Activated T-helper 1 cell treated with Interleukin-2 at 50 U/mL for 16 hours (primary cell): Measurements from ENCODE around the gene RAB17.
"Not testable (repeated sequence)": the region's sequence is repeated elsewhere in the genome, so short reads cannot be mapped to it uniquely, and the experiment has no call there.

ENCODE experiments used
- DNase-seq: peaks from one replicate; pipeline ENCODE4 v3.0.0-alpha.2; 2020; ENCODE audit warnings: low read depth

RAB17 gene

DNA sequence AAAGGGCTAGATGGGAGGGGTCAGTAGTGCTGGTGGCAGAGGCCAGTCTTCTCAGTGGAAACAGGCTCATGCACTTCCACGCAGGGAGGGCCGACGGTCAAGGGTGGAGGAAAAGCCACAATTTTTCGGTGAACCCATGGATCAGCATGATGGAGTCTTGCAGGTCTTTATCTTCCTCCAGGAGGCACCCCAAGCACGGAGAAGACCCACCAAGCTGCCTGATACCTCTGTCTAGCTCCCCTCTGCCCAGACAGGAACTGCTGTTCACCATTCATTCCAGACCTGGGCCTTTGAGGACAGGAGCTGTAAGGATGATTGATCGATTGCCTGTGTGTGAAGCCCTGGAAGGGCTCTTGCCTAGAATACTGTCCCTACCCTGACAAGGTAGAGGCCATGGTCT is 34.0 kb upstream of the RAB17 start:
- no peak for DNase-seq

DNA sequence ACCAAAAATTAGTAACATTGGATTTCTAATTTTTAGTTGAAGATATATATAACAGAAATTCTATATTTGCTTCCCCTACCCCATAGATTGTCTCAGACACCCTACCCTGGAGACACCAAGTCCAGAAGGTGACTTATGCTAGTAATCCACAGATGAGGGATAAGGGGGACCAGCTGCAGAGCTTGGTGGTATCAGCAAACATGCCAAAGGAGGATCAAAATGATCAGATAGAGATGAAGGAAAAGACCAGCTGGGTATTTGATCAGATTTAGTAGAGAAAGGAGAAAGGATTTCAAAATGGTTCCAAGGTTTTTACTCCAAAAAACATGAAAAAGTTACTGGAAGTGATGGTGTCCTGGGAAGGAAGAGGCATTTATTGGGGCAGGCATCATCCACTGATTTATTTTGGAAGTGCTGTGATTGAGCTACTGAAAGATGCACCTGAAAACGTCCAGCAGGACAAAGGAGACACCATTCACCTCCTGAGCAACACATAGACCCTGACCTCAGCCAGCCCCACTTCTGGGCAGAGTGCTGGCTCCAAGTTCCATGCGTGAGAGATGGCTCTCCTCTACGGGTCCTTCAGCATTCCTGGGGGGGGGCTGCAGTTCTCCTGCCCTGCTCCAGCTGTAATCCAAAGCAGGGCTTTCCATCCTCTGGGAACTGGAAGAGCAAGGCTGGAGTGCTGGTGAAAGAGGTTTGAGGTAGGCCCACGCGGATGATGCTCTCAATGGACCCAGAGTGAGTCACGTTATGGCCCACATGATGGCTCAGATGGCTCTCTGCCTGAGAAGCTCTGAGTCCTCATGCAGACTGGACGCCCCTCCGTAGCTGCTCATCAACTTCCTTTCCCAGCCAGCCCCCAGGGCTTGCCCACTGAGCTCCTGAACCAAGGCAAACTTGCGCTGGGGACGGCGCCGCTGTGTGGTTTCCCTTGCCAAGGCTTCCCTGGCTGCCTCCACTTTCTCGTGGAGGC is 33.2 kb upstream of the RAB17 start:
- no peak for DNase-seq

DNA sequence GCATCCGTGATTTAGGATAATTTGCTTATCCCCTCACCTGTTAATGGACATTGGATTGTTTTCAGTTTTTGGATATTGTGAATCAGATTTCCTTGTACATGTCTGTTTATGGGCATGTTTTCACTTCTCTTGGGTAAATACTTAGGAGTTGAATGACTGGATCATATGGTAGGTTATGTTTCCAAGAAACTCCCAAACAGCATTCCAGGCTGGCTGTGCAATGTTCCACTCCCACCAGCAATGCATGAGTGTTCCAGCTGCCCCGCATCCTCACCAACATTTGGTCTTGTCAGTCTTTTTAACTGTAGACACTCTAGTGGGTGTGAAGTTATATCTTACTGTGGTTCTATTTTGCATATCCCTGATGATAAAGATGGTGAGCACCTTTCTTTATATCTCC is 27.9 kb upstream of the RAB17 start:
- DNase-seq, result no peak

DNA sequence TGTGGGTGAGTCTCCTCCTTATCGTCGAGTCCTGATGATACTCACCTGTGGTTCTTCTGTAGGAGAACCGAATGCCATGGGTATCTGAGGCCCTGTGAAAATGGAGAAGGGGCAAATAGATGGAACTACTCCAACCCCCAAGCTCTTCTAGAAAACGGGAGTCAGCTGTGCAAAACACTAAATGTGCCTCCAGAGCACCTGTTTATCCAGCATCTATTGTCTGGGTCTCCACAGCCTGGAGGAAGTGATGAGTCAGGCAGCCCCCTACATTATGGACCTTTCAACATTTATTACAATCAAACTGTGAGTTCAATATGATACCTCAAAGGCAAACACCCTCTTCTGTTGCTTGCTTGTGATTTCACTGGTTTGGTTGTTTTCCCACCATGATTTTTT is 27.1 kb upstream of the RAB17 start:
- DNase-seq, result no peak

DNA sequence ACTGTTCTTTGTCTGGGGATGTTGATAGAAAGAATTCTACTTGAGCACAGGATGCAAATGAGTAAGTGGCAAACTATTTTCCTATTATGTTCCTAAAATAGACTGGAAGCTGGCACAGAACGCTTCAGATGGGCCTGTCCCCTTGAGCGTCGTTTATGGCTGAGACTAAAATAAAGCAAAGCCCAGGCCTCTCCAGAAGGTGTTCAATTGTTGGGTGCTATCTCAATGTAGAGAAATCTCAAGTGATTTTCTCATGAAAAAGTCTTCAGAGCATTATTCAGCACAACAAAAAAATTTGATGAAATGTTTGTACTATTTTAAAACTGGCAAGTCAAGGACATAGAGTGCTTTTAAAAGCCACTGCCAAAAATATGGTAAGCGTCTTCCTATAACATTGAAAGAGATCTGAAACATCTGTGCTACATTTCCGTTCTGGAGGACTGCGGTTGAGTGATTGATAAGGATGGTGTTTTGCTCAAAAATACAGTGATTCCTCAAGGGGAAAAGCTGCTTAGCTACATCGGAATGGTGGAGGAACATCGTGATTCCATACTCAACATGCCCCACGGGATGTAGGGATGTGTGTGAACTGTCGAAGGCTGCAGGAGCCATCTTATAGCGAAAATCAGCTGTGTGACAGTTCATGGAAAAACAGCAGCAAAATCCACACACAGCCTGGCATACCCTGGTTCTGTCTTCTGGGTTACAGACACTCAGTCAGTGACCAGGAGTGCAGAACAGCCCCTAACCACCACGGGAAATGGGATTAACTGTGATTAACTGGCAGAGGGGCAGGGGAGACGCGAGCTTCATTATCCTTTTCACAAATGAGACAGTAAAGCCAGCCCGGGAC is 26.4 kb upstream of the RAB17 start:
- no peak for DNase-seq

DNA sequence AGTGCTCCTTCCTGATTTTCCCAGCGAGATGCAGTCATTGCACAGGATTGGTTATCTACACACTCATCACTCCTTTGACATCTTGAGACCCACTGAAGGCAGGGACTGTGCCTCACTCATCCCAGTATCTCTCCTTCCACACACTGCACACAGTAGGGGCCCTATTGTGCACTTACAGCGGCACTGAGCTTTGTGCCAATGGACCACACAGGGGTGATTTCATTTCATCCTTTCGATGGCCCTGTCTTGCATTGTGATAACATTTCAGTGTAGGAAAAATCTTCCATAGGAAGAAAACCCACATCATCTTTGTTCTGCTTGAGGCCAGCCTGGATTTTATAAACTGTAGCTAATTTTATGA is 25.8 kb upstream of the RAB17 start:
- no peak for DNase-seq

DNA sequence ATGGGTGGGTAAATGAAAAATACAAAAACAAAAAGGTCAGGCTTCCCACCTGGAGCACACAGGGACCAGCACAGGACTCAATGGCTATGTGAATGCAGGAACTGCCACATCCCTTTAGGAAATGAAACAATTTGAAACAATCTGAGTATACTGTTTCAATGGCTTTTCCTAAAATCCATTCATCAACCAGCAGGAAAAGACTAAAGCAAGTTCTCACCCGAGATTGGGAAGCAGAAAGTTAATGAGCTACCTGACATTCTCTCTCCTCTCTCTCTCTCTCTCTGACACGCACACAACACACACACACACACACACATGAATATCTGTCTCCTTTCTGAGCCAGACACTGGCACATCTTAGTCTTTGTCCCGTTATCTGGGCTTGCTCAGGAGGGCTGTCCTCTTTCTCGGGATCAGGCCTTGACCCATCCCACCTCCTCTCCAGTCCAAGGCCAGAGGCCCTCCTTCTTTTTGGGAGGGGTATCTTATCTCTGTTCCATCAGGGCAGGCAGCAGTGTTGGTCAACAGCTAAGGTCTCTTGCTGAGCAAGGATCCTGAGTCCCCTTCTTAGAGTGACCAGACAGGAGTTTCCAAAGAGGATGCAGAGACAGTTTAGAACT is 25.2 kb upstream of the RAB17 start:
- no peak for DNase-seq

DNA sequence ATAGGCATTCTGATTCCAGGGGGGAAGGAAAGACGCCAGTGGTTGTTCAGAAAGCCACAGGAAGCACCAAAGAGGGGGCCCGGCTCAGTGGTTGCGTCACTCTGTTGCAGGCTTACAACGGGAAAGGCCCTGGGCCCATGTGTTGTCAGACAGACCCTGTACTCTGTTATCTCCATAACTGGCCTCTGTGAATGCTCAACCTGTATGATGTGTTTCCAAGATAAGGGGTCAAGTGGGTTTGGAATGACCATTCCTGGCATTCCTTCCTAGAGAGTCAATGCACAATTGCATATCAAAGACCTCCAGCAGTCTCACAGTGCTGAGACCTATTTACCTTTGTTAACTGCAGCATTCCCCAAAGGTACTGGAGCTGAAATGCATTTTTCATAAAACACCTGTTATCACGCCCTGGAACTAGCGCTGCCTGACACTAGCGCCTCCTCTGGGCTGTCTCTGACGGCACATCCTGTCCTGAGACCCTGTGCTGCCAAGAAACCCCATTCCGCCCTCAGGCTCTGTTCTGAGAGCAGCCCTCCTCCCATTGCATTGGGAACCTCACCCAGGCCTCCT is 23.7 kb upstream of the RAB17 start:
- no peak for DNase-seq

DNA sequence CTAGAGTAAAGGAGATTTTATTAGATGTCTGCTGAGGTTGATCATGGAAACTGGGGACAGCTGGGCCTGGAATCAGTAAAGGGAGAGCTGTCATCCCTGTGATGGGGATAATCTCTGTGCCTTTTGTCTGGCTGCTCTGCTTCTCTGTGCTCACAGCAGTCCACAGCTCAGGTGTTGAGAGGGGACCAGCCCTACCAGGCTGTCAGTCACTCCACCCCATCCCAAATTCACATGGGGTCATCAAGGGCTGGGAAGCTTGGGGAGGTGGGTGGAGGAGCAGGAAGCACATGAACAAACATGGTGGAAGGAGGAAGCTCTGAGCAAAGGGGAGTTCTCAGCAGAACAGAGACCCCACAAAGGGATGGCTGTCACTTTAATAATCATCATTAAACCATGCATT is 23.1 kb upstream of the RAB17 start:
- no peak for DNase-seq

DNA sequence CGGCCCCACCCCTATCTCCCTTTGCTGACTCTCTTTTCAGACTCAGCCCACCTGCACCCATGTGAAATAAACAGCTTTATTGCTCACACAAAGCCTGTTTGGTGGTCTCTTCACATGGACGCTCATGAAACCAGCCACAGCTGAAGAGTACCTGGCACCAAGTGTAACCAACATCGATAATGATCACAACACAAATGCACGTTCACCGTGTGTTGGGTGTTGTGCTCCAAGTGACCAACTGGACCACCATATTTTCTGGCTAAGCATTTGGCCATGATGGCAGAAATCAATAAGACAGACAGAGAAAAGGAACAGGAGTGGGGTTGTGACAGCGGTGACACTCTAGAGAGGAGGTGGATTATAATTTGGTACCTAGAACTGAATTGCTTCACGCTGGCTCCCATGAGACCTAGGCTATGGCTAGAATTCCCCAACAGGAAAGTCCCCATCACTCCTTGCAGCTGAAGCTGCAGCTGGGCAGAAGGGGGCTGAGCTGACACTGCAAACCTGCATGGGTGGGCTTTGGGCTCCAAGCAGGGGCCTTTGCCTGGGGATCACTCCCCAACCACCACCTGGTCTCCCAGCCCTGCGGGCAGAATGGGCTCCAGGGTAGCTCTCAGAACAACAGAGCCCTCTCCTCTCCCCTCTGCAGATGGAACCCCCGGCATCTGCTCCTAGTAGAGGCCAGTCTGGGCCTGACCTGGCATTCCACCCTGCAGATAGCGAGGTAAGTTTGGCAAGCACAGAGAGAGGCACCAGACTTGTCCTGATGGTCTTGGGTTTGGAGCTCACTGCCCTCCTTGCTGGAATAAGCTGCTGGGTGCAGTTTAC is 22.2 kb upstream of the RAB17 start:
- DNase-seq, result no peak

DNA sequence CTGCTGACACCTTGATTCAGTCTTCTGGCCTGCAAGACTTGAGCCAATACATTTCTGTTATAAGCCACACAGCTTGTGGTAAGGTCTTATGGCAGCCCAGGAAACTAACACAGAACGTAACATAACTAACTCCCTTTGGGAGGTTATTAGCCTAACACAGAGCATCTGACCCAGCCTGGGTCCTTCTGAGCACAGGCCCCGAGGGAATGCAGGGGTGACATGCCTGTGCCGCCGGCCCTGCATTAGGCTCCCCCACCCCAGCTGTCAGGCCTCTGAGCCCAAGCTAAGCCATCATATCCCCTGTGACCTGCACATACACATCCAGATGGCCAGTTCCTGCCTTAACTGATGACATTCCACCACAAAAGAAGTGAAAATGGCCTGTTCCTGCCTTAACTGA is 16.0 kb upstream of the RAB17 start:
- DNase-seq, result not testable (repeated sequence)

DNA sequence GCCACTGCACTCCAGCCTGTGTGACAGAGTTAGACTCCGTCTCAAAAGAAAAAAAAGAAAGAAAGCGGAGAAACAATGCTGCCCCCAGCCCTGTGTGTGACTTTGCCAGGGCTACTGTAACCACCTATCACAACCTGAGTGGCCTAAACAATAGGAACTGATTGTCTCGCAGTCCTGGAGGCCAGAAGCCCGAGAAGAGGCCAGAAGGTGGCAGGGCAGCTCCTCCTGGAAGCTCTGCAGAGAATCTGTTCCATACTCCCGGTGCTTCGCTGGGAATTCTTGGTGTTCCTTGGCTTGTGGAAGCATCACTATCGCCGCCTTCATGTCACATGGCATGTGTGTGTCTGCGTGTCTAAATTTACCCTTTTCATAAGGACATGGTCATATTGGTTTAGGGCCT is 14.4 kb upstream of the RAB17 start:
- no peak for DNase-seq

DNA sequence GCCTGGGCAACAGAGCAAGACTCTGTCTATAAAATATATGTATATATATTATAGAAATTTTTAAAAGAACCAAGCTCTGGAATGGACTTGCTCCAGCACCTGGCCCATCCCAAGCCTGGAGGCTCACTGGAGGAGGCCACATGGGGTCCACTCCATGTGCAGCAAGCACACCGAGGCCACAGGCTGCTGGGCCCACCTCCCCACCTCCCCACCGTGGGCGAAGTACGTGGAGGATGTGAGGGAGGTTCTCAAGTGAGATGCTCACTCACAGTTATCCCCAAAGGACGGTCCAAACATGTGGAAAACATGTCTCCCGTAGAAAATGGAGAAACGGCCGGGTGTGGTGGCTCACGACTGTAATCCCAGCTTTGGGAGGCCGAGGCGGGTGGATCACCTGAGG is 13.9 kb upstream of the RAB17 start:
- no peak for DNase-seq

DNA sequence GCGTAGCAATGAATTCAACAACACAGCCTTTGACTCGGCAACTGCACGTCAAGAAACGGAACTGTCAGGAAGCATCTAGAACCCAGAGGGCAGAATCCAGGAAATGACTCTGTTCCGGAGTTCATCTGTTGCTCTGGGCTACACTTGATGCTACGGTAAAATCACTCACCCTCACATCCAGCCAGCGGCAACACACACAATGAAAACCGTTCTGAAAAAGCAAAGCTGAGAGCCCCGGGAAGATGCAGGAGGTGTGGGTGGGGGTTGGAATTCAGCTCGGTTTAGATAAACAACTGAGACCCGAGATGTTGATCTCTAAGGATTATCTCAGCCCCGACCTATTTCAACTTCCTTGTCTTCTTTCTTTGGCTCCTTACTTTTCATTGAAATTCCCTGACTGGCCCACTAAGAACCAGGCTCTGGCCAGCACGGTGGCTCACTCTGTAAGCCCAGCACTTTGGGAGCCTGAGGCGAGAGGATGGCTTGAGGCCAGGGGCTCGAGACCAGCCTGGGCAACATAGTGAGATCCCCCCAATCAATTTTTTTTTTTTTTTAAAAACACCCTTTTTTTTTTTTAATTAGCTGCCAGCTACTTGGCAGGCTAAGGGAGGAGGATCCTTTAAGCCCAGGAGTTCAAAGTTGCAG is 13.3 kb upstream of the RAB17 start:
- peak; percentile 23 for DNase-seq

DNA sequence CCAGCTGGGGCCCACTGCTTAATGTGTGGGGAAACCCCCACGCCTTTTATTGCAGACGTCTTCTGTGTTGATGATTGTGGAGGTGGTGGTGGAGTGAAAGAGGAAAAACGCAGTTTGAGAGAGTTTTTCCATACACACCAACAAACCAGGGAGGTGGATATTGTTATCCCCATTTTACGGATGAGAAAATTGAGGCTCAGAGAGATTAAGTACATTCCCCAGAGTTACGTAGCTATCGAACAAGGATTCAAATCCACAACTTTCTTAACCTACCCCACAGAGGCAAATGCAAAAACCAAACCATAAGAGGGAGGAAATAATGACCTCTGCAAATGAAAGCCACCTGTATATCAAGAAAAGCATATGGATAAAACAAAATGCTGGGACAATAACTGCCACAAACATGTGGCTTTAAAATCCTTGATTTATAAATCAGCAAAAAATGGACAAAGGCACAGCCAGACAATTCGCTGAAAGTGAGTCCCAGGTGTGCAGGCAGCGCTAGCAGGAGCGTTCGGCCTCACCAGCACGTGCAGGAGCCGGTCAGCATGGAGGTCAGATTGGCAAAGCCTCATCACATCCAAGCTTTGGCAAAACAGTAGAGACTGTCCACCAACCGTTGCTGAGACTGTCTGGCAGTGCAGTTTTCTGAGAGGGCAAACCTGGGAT is 12.6 kb upstream of the RAB17 start:
- no peak for DNase-seq

DNA sequence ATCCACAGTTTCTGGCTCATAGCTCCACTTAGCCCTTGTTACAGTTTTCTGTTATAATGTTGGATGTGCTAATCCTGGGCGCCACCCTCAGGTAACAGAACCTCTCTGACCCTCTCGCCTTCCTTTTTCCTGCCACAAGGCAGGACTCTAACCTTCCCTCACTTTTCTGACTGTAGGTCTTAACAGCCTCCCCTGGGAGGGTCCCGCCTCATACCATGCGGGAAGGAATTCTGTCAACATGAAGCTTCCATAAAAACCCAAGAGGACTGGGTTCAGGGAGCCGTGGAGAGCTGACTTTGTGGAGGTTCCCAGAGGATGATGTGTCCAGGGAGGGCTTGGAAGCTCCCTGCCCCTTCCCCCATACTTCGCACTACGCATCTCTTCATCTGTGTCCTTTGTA is 11.9 kb upstream of the RAB17 start:
- DNase-seq, result no peak

DNA sequence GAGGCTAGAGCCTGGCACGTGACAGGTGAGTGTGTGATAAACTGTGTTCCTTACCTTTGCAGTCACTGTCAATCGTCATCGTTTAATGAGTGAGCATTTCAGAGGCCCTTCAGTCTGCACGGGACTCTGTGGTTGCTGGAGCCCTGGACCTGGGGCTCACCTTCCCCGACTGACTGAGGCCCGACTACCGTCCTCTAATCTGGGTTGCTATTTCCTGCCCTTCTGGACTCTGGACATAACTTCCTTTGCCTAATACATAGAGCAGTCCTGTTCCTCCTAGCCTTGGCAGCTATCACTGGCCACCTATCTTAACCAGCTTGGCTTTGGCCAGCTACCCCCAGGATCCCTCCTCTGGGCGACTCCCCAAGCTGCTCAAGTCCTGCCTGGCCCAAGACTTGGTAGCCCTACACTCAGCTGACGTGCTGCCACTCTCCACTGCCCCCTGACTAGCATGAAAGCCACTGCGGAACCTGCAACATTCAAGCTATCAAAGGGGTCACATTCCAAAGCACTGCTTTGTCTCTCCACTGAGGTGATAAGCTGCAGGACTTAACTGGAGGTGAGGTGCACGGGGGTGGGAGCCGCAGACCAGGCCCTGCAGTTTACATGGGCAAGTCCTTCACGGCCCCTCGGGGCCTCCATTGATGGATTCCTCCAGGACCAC is 11.1 kb upstream of the RAB17 start:
- no peak for DNase-seq

DNA sequence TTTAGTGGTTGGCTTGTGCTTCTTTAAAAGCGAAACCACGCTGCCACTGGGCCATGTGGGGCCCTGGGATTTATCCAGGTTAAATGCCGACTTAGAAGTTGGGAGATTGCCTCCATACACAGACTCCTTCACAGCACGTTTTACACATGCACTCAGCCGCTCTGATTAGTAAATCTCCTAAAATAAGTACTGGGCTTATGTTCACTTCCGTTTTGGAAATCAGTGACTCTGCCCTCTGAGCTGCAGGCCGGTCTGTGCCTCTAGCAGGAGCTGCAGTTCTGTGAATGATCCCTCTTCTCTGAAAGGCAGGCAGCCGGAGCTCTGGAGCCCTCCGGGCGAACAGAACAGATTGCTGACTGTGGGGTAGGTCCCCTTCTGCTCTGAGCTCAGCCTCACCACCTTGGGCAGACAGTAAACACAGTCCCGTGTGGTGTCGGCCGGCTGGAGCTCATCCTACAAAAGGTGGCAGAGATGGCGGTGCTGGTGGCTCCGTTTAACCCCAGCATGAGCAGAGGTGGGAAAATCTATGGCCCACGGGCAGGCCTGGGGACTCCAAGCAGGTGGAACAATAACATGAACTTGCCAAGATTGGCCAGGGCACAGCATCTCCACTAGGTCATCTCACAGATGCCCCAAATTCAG is 9.8 kb upstream of the RAB17 start:
- no peak for DNase-seq

DNA sequence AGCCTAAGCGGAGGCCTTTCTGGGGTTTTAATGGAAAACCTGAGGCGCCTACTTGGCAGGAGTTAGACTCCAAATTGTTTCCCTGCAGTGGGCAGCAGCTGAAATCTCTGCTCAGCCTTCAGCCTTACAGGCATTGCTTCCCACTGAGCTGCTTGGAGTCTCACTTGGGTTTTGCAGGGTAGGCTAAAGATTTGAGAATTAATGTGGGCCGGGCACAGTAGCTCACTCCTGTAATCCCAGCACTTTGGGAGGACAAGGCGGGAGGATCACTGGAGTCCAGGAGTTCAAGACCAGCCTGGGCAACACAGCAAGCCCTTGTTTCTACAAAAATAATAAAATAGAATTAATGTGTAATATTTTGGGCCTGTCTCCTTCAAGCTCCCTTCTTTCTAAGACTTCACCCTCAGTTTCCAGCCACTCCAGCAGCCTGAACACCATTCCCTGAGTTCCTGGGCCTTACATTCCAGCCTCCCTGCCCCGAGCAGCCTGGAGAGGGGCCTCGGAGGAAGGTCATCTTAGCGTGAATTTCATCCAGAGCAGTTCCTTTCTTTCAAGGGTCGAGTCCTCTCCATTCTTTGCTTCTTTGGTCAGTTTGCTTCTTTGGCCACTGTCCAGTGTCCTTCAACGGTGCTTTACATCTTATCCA is 9.1 kb upstream of the RAB17 start:
- DNase-seq, result no peak
